ENCODE measurements around the gene CACNA1C.
A peak's percentile ranks its signal among the peaks of the same experiment; 100 is the strongest.

The CACNA1C gene

DNA sequence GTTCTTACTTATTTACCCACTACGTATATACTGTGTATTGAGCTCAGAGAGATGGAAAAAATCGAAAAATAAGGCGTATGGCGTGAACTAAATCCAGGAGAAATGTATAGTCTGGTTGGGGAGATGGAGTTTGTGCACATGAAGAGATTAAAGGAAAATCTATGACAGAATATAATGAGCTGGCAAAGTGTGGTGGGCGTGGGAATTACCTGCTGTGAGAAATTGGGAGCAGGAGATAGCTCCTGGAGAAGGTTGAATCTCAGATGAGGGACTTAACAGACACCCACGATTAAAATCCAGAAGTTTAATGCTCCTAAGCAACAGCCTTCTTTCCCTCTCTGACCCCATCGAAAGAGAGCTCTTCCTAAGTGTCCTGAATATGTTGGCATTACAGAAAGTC, 517.8 kb downstream of the CACNA1C start:
- DNase-seq: no peak
- no peaks in the 10 kb centered on the region for H3K9me3 Mint-ChIP-seq
- H3K4me3 Mint-ChIP-seq: no peak overlapping the region
- CTCF ChIA-PET: no interaction called here
- H3K4me1 Mint-ChIP-seq: no peaks in the 10 kb centered on the region
- no peaks in the 10 kb centered on the region for H3K36me3 Mint-ChIP-seq
- H3K27me3 Mint-ChIP-seq: peaks cover 37% of the 10 kb centered on the region
- H3K27ac Mint-ChIP-seq: no peak overlapping the region

DNA sequence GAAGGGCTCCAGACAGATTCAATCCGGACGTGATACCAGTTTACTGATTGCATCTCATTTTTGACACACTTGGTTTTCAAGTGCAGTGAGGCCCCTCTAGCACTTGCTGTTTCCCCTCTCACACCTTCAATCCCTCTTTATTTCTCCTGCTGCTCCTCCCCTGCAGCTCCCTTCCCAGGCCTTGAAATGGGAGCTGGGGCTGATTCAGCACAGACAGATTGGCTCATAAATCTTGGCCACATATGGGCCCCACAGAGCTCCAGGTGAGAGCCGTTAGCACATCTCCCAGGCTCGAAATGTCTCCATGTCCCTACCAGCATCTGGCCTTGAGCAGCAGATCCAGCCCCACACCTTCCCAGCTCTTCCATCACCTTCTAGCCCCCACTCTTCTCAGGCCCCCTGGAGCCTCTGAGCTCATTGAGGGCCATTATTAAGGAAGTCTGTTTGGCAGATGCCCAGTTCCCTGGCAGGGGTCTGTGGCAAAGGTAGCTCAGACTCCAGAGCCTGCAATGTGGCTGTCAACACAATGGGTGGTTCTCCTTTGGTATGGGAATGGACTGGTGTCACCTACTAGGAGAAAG, 521.7 kb downstream of the CACNA1C start:
- Mint-ChIP-seq H3K27me3 (peaks cover 32% of the 10 kb centered on the region), H3K36me3 (no peaks in the 10 kb centered on the region), H3K27ac (no peak overlapping the region), H3K4me1 (no peaks in the 10 kb centered on the region), H3K4me3 (no peak overlapping the region), H3K9me3 (no peaks in the 10 kb centered on the region)
- no peak for DNase-seq
- CTCF ChIA-PET: interaction anchor here (0.8 to 1.2 kb wide), 2 partner anchors 9 to 12 kb away, joined by 3 read pairs; no protein-coding TSS in a partner anchor

DNA sequence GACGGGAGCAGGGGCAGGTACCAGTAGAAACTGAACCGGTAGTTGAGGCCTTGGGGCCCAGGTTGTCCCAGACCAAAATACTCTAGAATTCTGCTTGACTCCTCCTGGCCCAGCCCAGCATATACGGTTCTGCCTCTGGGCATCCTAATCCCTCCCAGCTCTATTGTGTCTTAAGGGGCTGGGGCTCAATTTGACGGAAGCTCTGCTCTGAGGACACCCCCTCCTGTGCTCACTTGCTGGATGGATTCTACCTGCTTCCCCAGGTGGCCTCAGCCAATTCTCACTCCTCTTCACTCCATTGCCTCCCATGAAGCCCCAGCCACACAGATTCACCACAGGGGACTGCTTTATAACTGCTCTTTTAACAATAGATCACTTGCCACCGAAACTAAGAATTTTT, 522.5 kb downstream of the CACNA1C start:
- Mint-ChIP-seq H3K36me3 (no peaks in the 10 kb centered on the region), H3K27ac (no peak overlapping the region)
- CTCF ChIA-PET: interaction anchor here (1.2 kb wide), 1 partner anchor 11 kb away, joined by 3 read pairs; no protein-coding TSS in a partner anchor

DNA sequence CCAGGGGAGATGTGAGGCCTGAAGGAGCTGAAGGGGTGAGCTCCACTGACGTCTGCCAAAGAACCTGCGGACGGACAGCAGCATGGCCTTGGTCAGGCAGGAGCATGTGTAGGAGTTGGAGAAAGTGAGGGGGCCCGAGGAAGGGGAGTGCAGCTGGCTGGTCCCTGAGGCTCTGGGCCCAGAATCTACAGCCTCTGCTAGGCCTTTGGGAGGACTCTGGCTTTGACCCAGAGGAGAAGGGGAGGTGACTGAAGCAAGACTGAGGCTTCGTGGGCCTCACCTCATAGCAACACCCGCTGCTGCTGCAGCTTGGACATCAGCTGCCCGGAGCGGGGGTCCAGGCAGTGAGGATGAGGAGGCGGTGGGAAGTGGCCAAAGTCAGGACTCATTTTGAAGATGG, 525.4 kb downstream of the CACNA1C start:
- no peak for DNase-seq
- no peaks in the 10 kb centered on the region for H3K9me3 Mint-ChIP-seq
- H3K4me3 Mint-ChIP-seq: no peak overlapping the region
- H3K27ac Mint-ChIP-seq: no peak overlapping the region
- no peaks in the 10 kb centered on the region for H3K36me3 Mint-ChIP-seq
- CTCF ChIA-PET: no interaction called here
- H3K4me1 Mint-ChIP-seq: no peaks in the 10 kb centered on the region
- peaks cover 41% of the 10 kb centered on the region for H3K27me3 Mint-ChIP-seq

More for the DNA sequence above, 522.5 kb downstream of the CACNA1C start:
- peaks cover 30% of the 10 kb centered on the region for H3K27me3 Mint-ChIP-seq
- H3K4me3 Mint-ChIP-seq: no peak overlapping the region
- DNase-seq: no peak
- no peaks in the 10 kb centered on the region for H3K4me1 Mint-ChIP-seq
- H3K9me3 Mint-ChIP-seq: no peaks in the 10 kb centered on the region

DNA sequence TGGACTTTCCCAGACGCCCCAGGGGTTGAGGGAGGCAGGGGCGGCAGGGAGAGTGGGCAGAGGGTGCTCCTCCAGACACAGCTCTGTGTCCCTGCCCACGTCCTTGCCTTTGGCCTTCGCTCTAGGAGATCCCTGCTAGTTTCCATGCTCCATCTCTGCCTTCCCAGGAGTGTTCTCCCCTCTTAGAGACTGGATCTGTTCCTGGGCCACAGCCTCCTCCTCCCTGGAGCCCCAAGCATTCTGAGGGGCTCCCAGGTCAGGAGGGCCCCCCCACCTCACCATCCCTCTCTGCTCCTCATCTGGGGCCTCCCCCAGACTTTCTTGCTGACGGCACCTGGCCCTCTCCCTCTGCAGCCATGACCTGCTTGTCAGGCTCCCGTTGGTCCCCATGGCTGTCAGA, 526.0 kb downstream of the CACNA1C start:
- DNase-seq: no peak
- H3K36me3 Mint-ChIP-seq: no peaks in the 10 kb centered on the region
- H3K4me3 Mint-ChIP-seq: no peak overlapping the region
- no peak overlapping the region for H3K27ac Mint-ChIP-seq
- no peaks in the 10 kb centered on the region for H3K4me1 Mint-ChIP-seq
- H3K9me3 Mint-ChIP-seq: no peaks in the 10 kb centered on the region
- H3K27me3 Mint-ChIP-seq: peaks cover 46% of the 10 kb centered on the region
- CTCF ChIA-PET: no interaction called here

DNA sequence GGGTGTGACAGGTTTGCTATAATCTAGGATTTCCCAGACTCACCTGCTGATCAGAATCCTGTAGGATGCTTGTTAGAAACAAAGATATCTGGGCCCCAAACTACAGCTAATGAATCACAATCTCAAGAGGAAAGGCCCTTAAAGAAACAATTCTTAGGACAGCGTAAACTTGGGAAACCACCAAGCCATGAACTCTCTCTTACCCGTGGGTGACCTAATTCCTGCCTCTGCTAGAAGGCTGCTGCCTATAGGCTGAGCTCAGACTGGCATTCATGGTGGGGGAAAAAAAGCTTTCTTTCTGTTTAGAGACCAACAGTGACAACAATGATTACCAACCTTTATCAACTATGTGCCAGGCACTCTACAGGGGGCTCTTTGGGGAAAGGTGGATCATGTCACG, 528.0 kb downstream of the CACNA1C start:
- no peaks in the 10 kb centered on the region for H3K4me1 Mint-ChIP-seq
- no peaks in the 10 kb centered on the region for H3K9me3 Mint-ChIP-seq
- peaks cover 52% of the 10 kb centered on the region for H3K27me3 Mint-ChIP-seq
- CTCF ChIA-PET: interaction anchor here (1.2 kb wide), 2 partner anchors 9 to 203 kb away, joined by 3 to 4 read pairs; no protein-coding TSS in a partner anchor
- H3K36me3 Mint-ChIP-seq: no peaks in the 10 kb centered on the region
- H3K4me3 Mint-ChIP-seq: no peak overlapping the region
- no peak for DNase-seq
- H3K27ac Mint-ChIP-seq: no peak overlapping the region

DNA sequence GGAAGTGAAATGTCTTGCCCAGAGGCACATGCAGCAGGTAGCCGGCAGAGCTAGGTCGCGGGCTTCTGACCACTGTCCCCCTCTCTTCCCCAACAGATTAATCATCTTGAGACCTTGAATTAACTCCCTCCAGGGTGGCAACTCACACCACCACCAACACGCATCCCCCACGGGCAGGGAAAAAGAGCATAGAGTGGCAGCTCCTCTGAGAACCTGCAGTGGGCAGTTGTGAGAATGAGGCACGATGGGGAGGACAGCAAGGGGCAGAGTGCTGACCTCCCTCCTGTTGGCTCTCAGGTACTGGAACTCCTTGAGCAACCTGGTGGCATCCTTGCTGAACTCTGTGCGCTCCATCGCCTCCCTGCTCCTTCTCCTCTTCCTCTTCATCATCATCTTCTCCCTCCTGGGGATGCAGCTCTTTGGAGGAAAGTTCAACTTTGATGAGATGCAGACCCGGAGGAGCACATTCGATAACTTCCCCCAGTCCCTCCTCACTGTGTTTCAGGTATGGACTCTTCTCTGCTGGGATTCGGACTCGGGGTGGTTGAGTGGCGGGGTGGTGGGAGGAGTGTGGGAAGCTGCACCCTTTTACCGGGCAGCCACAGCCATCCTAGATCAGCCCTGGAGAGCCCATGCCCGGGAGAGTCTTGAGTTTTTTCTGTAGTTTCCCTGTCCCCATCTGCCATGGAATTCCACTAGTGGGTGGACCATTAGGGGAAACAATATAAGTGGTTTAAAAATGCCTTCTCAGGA, 528.7 kb downstream of the CACNA1C start:
- H3K9me3 Mint-ChIP-seq: no peaks in the 10 kb centered on the region
- CTCF ChIA-PET: interaction anchor here (1.2 kb wide), 1 partner anchor 202 kb away, joined by 4 read pairs; no protein-coding TSS in a partner anchor
- no peak overlapping the region for H3K4me3 Mint-ChIP-seq

DNA sequence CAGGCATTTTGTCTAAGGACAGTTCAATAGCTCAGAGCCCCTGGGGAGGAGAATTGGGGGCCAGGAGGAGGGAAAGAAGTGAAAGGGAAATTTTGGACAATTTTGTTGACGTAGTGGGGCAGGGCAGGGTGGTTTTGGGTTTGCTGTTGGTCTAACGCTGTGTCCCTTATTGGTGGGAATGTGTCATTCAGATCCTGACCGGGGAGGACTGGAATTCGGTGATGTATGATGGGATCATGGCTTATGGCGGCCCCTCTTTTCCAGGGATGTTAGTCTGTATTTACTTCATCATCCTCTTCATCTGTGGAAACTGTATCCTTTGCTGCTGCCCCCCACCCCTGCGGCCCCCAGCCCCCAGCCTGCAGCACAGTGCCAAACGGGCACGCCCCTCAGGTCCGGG, 529.8 kb downstream of the CACNA1C start:
- Mint-ChIP-seq H3K27ac (no peak overlapping the region), H3K36me3 (no peaks in the 10 kb centered on the region), H3K4me1 (no peaks in the 10 kb centered on the region), H3K4me3 (no peak overlapping the region), H3K9me3 (no peaks in the 10 kb centered on the region), H3K27me3 (peaks cover 49% of the 10 kb centered on the region)
- CTCF ChIA-PET: interaction anchor here (0.6 to 1.3 kb wide), 8 partner anchors 55 to 952 kb away, joined by 3 to 4 read pairs (median 3); no protein-coding TSS in a partner anchor
- no peak for DNase-seq

More for the DNA sequence above, 528.7 kb downstream of the CACNA1C start:
- DNase-seq: no peak
- Mint-ChIP-seq H3K27ac (no peak overlapping the region), H3K36me3 (no peaks in the 10 kb centered on the region), H3K27me3 (peaks cover 52% of the 10 kb centered on the region), H3K4me1 (no peaks in the 10 kb centered on the region)

DNA sequence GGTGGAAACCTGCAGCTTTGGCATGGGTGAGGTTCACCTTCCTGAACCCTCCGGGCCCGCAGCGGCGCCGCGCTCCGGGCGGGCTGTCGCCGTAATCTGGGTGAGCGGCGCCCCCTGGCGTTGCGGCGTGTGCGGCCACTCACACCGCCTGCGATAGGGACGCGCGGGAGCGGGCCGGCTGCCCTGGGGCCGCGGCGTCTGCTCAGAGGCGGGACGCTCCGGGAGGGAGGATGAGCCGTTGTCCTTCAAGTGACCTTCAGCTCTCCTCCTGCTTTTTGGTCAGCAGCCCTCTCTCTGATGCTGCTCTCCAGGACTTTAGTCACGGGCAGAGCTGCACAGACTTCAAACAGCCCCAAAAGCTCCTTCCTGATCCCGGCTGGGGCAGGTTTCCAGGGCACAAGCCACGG, 530.3 kb downstream of the CACNA1C start:
- H3K27ac Mint-ChIP-seq: no peak overlapping the region
- DNase-seq: peak; percentile 70
- H3K4me1 Mint-ChIP-seq: no peaks in the 10 kb centered on the region
- H3K9me3 Mint-ChIP-seq: no peaks in the 10 kb centered on the region
- no peak overlapping the region for H3K4me3 Mint-ChIP-seq
- CTCF ChIA-PET: interaction anchor here (0.6 to 1.3 kb wide), 8 partner anchors 9 to 523 kb away, joined by 3 to 4 read pairs (median 3); no protein-coding TSS in a partner anchor
- H3K36me3 Mint-ChIP-seq: no peaks in the 10 kb centered on the region
- peaks cover 54% of the 10 kb centered on the region for H3K27me3 Mint-ChIP-seq

DNA sequence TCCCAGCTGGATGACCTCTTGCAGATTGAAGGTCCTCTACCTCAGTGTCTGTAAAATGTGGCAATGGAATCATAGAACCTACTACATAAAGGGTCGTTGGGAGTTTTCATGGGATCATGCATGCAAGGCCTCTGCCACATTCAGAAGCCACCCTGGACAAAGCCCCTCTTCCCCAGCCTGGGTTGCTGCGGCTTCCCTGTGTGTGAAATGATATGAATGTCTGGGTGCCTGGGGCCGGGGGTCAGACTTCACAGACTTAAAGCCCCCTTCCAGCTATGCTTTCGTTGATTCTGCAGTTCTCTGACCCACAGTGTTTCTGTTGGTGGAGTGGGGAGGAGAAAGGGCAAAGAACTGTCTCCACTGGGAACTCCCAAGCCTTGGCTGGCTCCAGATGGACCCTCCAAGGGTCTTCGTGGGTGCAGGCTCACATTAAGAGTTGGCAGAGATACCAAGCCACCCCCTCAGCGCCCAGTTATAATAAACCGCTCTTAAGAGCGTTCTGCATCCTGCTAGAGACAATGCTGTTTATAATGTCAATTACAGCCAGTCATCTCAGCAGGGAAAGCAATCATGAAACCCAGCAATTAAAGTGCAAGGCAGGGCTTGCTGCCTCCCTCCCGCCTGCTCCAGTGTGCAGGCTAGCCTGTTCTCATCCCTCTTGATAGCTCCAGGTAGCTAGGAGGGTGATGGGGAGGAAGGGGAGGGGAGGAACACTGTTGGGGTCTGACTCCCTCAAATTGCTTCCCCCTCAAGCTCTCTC, 531.0 kb downstream of the CACNA1C start:
- Mint-ChIP-seq H3K27me3 (peaks cover 60% of the 10 kb centered on the region), H3K4me1 (no peaks in the 10 kb centered on the region), H3K36me3 (no peaks in the 10 kb centered on the region), H3K27ac (no peak overlapping the region), H3K4me3 (no peak overlapping the region), H3K9me3 (no peaks in the 10 kb centered on the region)
- CTCF ChIA-PET: interaction anchor here (0.9 to 1.3 kb wide), 6 partner anchors 9 to 292 kb away, joined by 3 to 4 read pairs (median 3); no protein-coding TSS in a partner anchor
- DNase-seq: no peak

DNA sequence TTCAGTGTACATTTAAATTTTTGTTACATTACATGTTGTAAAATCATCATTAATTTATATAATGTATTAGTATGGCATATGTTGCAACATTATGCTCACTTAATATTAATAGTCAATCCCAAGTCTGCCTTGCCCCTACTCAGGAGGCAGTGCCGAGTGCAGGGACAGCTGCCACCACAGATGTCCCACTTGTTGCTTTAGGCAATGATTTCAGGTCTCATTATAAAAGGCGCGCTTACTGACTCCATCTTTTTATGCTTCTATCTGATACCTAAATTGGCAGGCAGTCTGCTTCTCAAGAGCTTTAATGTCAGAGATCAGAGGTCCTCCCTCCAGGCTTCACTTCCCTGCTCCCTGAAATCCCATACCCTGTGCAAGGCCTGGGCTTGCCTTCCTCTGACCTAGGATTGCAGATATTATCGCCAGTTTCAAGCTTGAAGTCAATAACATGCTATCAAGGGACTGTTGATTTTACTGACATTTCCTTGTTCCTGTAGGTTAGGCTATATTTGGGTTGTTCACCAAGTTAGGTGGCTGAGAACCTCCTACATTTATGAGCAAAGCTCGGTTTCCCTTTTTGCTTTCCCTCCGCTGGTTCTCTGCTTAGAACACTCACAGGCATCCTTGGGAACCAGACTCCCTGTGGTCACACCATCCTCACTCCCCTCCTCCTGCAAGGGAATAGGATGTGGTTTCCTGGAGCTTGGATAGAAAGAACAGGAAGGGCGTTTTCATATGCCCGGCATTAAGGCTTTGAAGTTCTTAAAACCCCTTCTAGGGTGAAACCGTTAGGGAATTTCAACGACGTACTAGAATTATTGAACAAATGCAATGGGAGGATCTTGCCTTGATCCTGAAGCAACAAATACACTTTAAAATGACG, 533.6 kb downstream of the CACNA1C start:
- H3K36me3 Mint-ChIP-seq: no peaks in the 10 kb centered on the region
- H3K4me3 Mint-ChIP-seq: no peak overlapping the region
- H3K9me3 Mint-ChIP-seq: no peaks in the 10 kb centered on the region
- CTCF ChIA-PET: interaction anchor here (1.0 kb wide), 1 partner anchor 12 kb away, joined by 3 read pairs; no protein-coding TSS in a partner anchor
- no peak for DNase-seq
- peaks cover 56% of the 10 kb centered on the region for H3K27me3 Mint-ChIP-seq
- no peak overlapping the region for H3K27ac Mint-ChIP-seq
- no peaks in the 10 kb centered on the region for H3K4me1 Mint-ChIP-seq

DNA sequence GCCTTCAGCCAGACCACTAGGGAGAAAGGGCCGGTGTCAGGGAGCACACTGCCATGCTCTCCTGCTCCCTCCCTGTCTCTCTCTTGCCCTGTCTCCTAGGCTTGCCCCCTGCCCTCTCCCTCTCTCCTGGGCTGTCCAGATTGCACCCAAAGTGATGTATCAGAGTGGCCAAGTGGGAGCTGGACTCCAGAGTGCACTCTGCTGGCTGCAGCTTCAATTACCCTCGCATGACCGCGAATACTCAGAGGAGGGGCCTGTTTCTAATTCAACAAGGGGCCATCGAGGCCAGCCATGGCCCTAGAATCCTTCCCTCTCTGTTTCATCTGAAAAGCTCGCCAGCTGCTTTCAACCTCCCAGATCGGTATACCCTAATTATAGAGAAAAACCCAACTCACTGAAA, 535.6 kb downstream of the CACNA1C start:
- H3K27me3 Mint-ChIP-seq: peaks cover 42% of the 10 kb centered on the region
- no peaks in the 10 kb centered on the region for H3K9me3 Mint-ChIP-seq
- CTCF ChIA-PET: no interaction called here
- H3K4me1 Mint-ChIP-seq: no peaks in the 10 kb centered on the region
- DNase-seq: no peak
- H3K27ac Mint-ChIP-seq: no peak overlapping the region
- no peaks in the 10 kb centered on the region for H3K36me3 Mint-ChIP-seq
- no peak overlapping the region for H3K4me3 Mint-ChIP-seq

DNA sequence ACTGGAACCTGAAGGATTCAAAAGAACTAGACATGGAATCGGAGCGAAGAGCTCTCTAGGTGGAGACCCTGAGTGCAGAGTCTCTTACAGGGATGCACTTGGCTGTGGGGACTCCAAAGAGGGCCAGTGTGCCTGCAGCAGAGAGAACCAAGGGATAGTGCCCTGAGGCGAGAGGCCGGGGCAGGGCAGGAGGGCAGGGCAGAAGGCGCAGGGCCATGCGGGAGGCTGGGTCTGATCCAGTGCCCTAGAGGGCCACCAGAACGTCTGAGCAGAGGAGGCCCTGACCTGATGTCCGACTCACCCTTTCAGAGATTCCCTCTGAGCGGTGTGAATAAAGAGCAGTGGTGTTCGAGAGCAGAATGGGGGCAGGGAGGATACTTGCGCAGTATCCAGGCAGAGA, 536.6 kb downstream of the CACNA1C start:
- H3K36me3 Mint-ChIP-seq: no peaks in the 10 kb centered on the region
- no peak overlapping the region for H3K27ac Mint-ChIP-seq
- no peaks in the 10 kb centered on the region for H3K9me3 Mint-ChIP-seq
- CTCF ChIA-PET: interaction anchor here (1.3 kb wide), 1 partner anchor 9 kb away, joined by 3 read pairs; no protein-coding TSS in a partner anchor
- DNase-seq: no peak
- H3K27me3 Mint-ChIP-seq: peaks cover 32% of the 10 kb centered on the region
- H3K4me3 Mint-ChIP-seq: no peak overlapping the region
- H3K4me1 Mint-ChIP-seq: no peaks in the 10 kb centered on the region
